H1 (cell line): ENCODE results near the gene ZBTB2. TPM values are rescaled to one million over a fixed set of nuclear protein-coding genes. Genes with fewer than 3 reads are reported as not detected.

Experiments used
- CTCF ChIA-PET: fragments of 300-600 bp; sonication (Branson Sonifier 250); formaldehyde crosslinking; loops from one replicate; lab custom pipeline; 2021; ENCODE audit not compliant: partially characterized antibody; lab: Charles Lee
- POLR2A ChIA-PET: fragments of 300-600 bp; sonication (Branson Sonifier 250); formaldehyde crosslinking; loops from one replicate; lab custom pipeline; 2021; ENCODE audit warnings: inconsistent platforms; ENCODE audit not compliant: partially characterized antibody; lab: Charles Lee
- DNase-seq, 2 experiments: peaks; one replicate each; pipeline versions ENCODE4 v3.0.0 to v3.0.0-alpha.2; 2010 to 2022; ENCODE audit warnings: low spot score in 2 of 2, low read depth in 1 of 2, mixed read lengths in 1 of 2
- FAIRE-seq: peaks from 2 replicates; lab custom pipeline; 2011; peaks lifted over from hg19 to GRCh38; lab: Jason Lieb, UNC
- H2AFZ ChIP-seq: 2 replicates; pipeline ENCODE4 v1.8.1; 2012; ENCODE audit warnings: low read length, inconsistent platforms
- H2AK5ac ChIP-seq: 2 replicates; pipeline ENCODE4 v1.6.1; 2013; ENCODE audit warnings: low read depth, low read length
- H2BK120ac ChIP-seq: replicated peaks from 2 replicates; pipeline ENCODE3; 2013; ENCODE audit warnings: low read depth, low read length, inconsistent platforms
- H2BK12ac ChIP-seq: 2 replicates; pipeline ENCODE4 v1.6.1; 2013; ENCODE audit warnings: low read depth, low read length
- H2BK15ac ChIP-seq: 2 replicates; pipeline ENCODE4 v1.6.1; 2013; ENCODE audit warnings: low read length
- H2BK20ac ChIP-seq: 2 replicates; pipeline ENCODE4 v1.6.1; 2013; ENCODE audit warnings: low read length
- H2BK5ac ChIP-seq: 2 replicates; pipeline ENCODE4 v1.6.1; 2013; ENCODE audit warnings: low read depth, low read length
- H3K14ac ChIP-seq: 2 replicates; pipeline ENCODE4 v1.6.1; 2013; ENCODE audit warnings: inconsistent platforms; ENCODE audit not compliant: insufficient read length
- H3K18ac ChIP-seq: 2 replicates; pipeline ENCODE4 v1.6.1; 2013; ENCODE audit warnings: low read length; ENCODE audit errors: extremely low read depth
- H3K23ac ChIP-seq: 2 replicates; pipeline ENCODE4 v1.6.1; 2013; ENCODE audit warnings: inconsistent platforms; ENCODE audit not compliant: insufficient read length
- H3K23me2 ChIP-seq: 2 replicates; pipeline ENCODE4 v1.6.1; 2013; ENCODE audit warnings: low read depth, low read length
- H3K27ac ChIP-seq: 2 replicates; pipeline ENCODE4 v1.6.1; 2011; ENCODE audit warnings: low read depth, low read length, inconsistent platforms
- H3K27me3 ChIP-seq, 4 experiments: replicated peaks in 1 of 4; 1 replicate in 1 of 4; 2 replicates in 3 of 4; pipeline versions ENCODE4 v1.6.1 to v1.8.1; 2011 to 2013; ENCODE audit warnings: low read length in 3 of 4, mild to moderate bottlenecking in 3 of 4, inconsistent platforms in 2 of 4, mixed read lengths in 2 of 4, moderate library complexity in 1 of 4; ENCODE audit not compliant: control insufficient read depth in 3 of 4, insufficient read depth in 3 of 4; ENCODE audit errors: extremely low read depth in 1 of 4
- H3K36me3 ChIP-seq, 4 experiments: 2 replicates each; pipeline versions ENCODE4 v1.6.1 to v1.8.1; 2011 to 2013; ENCODE audit warnings: mild to moderate bottlenecking in 4 of 4, low read length in 3 of 4, moderate library complexity in 2 of 4, control low read depth in 1 of 4, inconsistent platforms in 1 of 4; ENCODE audit not compliant: insufficient read depth in 4 of 4, control insufficient read depth in 2 of 4
- H3K4ac ChIP-seq: replicated peaks from 2 replicates; pipeline ENCODE3; 2013; ENCODE audit warnings: low read length, low read depth, mixed read lengths, inconsistent platforms; ENCODE audit not compliant: insufficient read length
- H3K4me1 ChIP-seq, 4 experiments: replicated peaks in 1 of 4; 1 replicate in 1 of 4; 2 replicates in 3 of 4; pipeline versions ENCODE4 v1.6.1 to v1.8.1; 2011 to 2013; ENCODE audit warnings: low read length in 3 of 4, inconsistent platforms in 2 of 4, mixed read lengths in 1 of 4; ENCODE audit not compliant: insufficient read depth in 4 of 4, control insufficient read depth in 3 of 4
- H3K4me2 ChIP-seq, 2 experiments: 2 replicates each; pipeline versions ENCODE4 v1.6.1 to v1.8.1; 2011 to 2013; ENCODE audit warnings: low read depth in 2 of 2, low read length in 2 of 2, control low read depth in 1 of 2, inconsistent platforms in 1 of 2, mild to moderate bottlenecking in 1 of 2; ENCODE audit not compliant: insufficient read depth in 1 of 2
- H3K4me3 ChIP-seq, 4 experiments: fragments of 200-600, 300-600 bp in 1 of 4; sonication (generic), shearing (Covaris generic), sonication (Bioruptor Twin) in 1 of 4; 2 replicates each; pipeline versions ENCODE4 v1.5.1 to v1.8.1; 2011 to 2016; ENCODE audit warnings: low read length in 4 of 4, low read depth in 3 of 4, control low read depth in 2 of 4, inconsistent platforms in 2 of 4, mild to moderate bottlenecking in 2 of 4, mixed read lengths in 1 of 4, moderate library complexity in 1 of 4; ENCODE audit not compliant: insufficient read depth in 2 of 4; ENCODE audit errors: extremely low read depth in 1 of 4
- H3K56ac ChIP-seq: replicated peaks from 2 replicates; pipeline ENCODE3; 2013; ENCODE audit warnings: low read depth, mild to moderate bottlenecking, mixed read lengths, low read length, inconsistent platforms; ENCODE audit not compliant: insufficient read length
- H3K79me1 ChIP-seq: 2 replicates; pipeline ENCODE4 v1.6.1; 2013; ENCODE audit warnings: low read depth, low read length, control low read depth
- H3K79me2 ChIP-seq, 2 experiments: 2 replicates each; pipeline versions ENCODE4 v1.6.1 to v1.8.1; 2012 to 2013; ENCODE audit warnings: low read length in 2 of 2, mild to moderate bottlenecking in 2 of 2, inconsistent platforms in 1 of 2; ENCODE audit not compliant: insufficient read depth in 2 of 2, control insufficient read depth in 1 of 2
- H3K9ac ChIP-seq, 4 experiments: replicated peaks in 1 of 4; 1 replicate in 1 of 4; 2 replicates in 3 of 4; pipeline versions ENCODE4 v1.6.1 to v1.8.1; 2011 to 2013; ENCODE audit warnings: low read depth in 3 of 4, low read length in 3 of 4, control low read depth in 2 of 4, mild to moderate bottlenecking in 2 of 4, moderate library complexity in 2 of 4, inconsistent platforms in 1 of 4; ENCODE audit errors: extremely low read depth in 1 of 4
- H3K9me3 ChIP-seq, 2 experiments: 2 replicates each; pipeline versions ENCODE4 v1.6.1 to v1.8.1; 2012 to 2013; ENCODE audit warnings: mild to moderate bottlenecking in 2 of 2, moderate library complexity in 2 of 2, control low read depth in 1 of 2, inconsistent platforms in 1 of 2, low read depth in 1 of 2, low read length in 1 of 2, mixed read lengths in 1 of 2; ENCODE audit not compliant: insufficient read depth in 2 of 2
- H4K20me1 ChIP-seq, 2 experiments: replicated peaks in 1 of 2; 2 replicates each; pipeline versions ENCODE3 to v1.8.1; 2011 to 2013; ENCODE audit warnings: inconsistent platforms in 2 of 2, low read length in 2 of 2, mild to moderate bottlenecking in 1 of 2; ENCODE audit not compliant: insufficient read depth in 2 of 2, control insufficient read depth in 1 of 2
- H4K5ac ChIP-seq: 2 replicates; pipeline ENCODE4 v1.6.1; 2013; ENCODE audit warnings: low read length, low read depth, mixed read lengths, inconsistent platforms; ENCODE audit not compliant: insufficient read length
- H4K8ac ChIP-seq: 2 replicates; pipeline ENCODE4 v1.8.0; 2013; ENCODE audit warnings: mild to moderate bottlenecking, moderate library complexity, low read length, inconsistent platforms; ENCODE audit not compliant: insufficient read depth; ENCODE audit errors: extremely low read depth
- H4K91ac ChIP-seq: replicated peaks from 2 replicates; pipeline ENCODE3; 2013; ENCODE audit warnings: low read length, mixed read lengths, inconsistent platforms; ENCODE audit not compliant: insufficient read length
- CREB1 ChIP-seq: IDR thresholded peaks from 2 replicates; pipeline ENCODE4 v1.6.1; 2012; ENCODE audit warnings: inconsistent platforms
- EP300 ChIP-seq, 2 experiments: IDR thresholded peaks; 1 replicate in 1 of 2; 2 replicates in 1 of 2; pipeline ENCODE4 v1.6.1; 2011 to 2012; ENCODE audit warnings: low read depth in 2 of 2, low read length in 2 of 2, mild to moderate bottlenecking in 2 of 2, borderline replicate concordance in 1 of 2, inconsistent platforms in 1 of 2, moderate library complexity in 1 of 2
- EZH2 ChIP-seq: fragments of 200-600 bp; sonication (generic); IDR thresholded peaks from 2 replicates; pipeline ENCODE4 v1.7.1; 2012; ENCODE audit warnings: low read depth, mild to moderate bottlenecking, moderate library complexity, low read length, inconsistent platforms; ENCODE audit not compliant: severe bottlenecking
- SAP30 ChIP-seq: fragments of 300-600 bp; sonication (generic); IDR thresholded peaks from 2 replicates; pipeline ENCODE4 v1.7.1; 2012; ENCODE audit warnings: low read length, moderate library complexity, mild to moderate bottlenecking, inconsistent platforms; ENCODE audit not compliant: insufficient read depth, insufficient replicate concordance
- SIX5 ChIP-seq: IDR thresholded peaks from 2 replicates; pipeline ENCODE4 v1.6.1; 2011; ENCODE audit warnings: mild to moderate bottlenecking, low read depth, low read length
- WGBS, 2 experiments: shearing (Covaris generic) in 1 of 2; methylation state at CpG; one replicate each; pipeline versions ENCODE4 v1.1.6 to v1.1.7; 2013 to 2015; ENCODE audit warnings: low lambda C conversion rate in 2 of 2, mixed read lengths in 2 of 2, inconsistent platforms in 1 of 2, low coverage in 1 of 2, missing lambda C conversion rate in 1 of 2; ENCODE audit not compliant: insufficient replicate concordance in 2 of 2, insufficient coverage in 1 of 2, insufficient read length in 1 of 2; ENCODE audit errors: extremely low coverage in 1 of 2, missing lambda C conversion rate in 1 of 2; 5-methylcytosine and 5-hydroxymethylcytosine counted together
- polyA plus RNA-seq, 7 experiments: library from polyadenylated mRNA; depleted of rRNA in 3 of 7; stranded (reverse) in 5 of 7; unstranded in 2 of 7; fragments of >200 nt in 5 of 7; fragments of 200-250 nt in 2 of 7; gene quantifications; 1 replicate in 5 of 7; 2 replicates in 1 of 7; 4 replicates in 1 of 7; pipeline versions ENCODE4 v1.2.1 to v1.2.3, GENCODE V29; 2011 to 2013; ENCODE audit warnings: missing spikeins in 2 of 7, mixed read lengths in 2 of 7
- total RNA-seq: library from RNA; stranded (reverse); fragmentation: NEBNext Ultra II Directional; extraction: Animal tissue kit (Norgen Biotek cat#: 25700); gene quantifications from 2 replicates; pipeline ENCODE4 v1.2.1, GENCODE V29; 2021

The ZBTB2 gene
- total and polyA plus RNA-seq, 2 of the 8 experiments (the other 6 are each of a cell fraction or from before 2014, with no cell fraction given) = 16.1 to 23.7 TPM

DNA sequence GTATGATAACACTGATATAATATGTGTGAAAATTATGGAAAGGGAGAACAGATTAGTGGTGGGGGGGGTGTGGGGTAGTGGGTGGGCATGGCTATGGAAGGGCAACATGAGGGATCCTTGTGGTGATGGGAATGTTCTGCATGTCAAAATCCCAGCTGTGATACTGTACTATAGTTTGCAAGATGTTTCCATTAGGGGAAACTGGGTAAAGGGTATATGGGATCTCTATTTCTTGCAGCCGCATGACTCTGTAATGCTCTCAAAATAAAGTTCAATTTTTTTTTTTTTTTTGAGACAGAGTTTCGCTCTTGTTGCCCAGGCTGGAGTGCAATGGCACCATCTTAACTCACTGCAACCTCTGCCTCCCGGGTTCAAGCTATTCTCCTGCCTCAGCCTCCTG, 14.3 kb downstream of the ZBTB2 start:
- Histone ChIP-seq H3K56ac (no peak overlapping the region), H3K27ac (no peak overlapping the region), H3K14ac (no peak overlapping the region), H3K23ac (no peak overlapping the region), H3K4me2 (no peak overlapping the region), H3K79me2 (peaks cover 4 to 78% of the 10 kb centered on the region in 2 experiments; a peak in 3 of 4 replicates), H4K8ac (no peak overlapping the region), H2AFZ (no peak overlapping the region), H4K5ac (no peak overlapping the region), H2BK12ac (no peak overlapping the region), H2AK5ac (no peak overlapping the region), H4K91ac (no peak overlapping the region), H2BK120ac (no peak overlapping the region), H3K23me2 (no peaks in the 10 kb centered on the region), H3K4me1 (peaks cover 0 to 12% (median 5%) of the 10 kb centered on the region in 4 experiments; a peak in 5 of 7 replicates), H3K9me3 (no peaks in the 10 kb centered on the region), H3K18ac (no peak overlapping the region), H2BK15ac (no peak overlapping the region), H3K36me3 (no peaks in the 10 kb centered on the region; a peak in 1 of 8 replicates), H3K4ac (no peak overlapping the region), H2BK5ac (no peak overlapping the region), H4K20me1 (peaks cover 2 to 3% of the 10 kb centered on the region in 2 experiments), H2BK20ac (no peak overlapping the region), H3K4me3 (no peak overlapping the region), H3K79me1 (peaks cover 7% of the 10 kb centered on the region), H3K27me3 (no peaks in the 10 kb centered on the region), H3K9ac (no peak overlapping the region)
- ChIA-PET CTCF (no interaction called here), POLR2A (interaction anchor here (1.0 to 2.9 kb wide), 2 partner anchors 13 to 21 kb away, joined by 4 to 16 read pairs; no protein-coding TSS in a partner anchor)
- 72% methylated on average over 3 of the region's 3 CpGs; no CpG with 5 or more reads in 1 of the 2 experiments for WGBS, 2 experiments
- DNase-seq = no peak
- no peak for TF ChIP-seq EP300 (IDR thresholded peaks at IDR 0.05; ENCODE audit: borderline replicate concordance in 1 of 2, low read depth in 2 of 2, low read length in 2 of 2)
- TF ChIP-seq CREB1 = no peak
- TF ChIP-seq SAP30 = no peak
- no peak for TF ChIP-seq EZH2
- no peak for TF ChIP-seq SIX5
- FAIRE-seq = no peak
